Muscle of back (tissue), 11 donors: Measurements from ENCODE around the gene GOLGA1. TPM values are rescaled to one million over a fixed set of nuclear protein-coding genes. Genes with fewer than 3 reads are reported as not detected.

Experiments
- DNase-seq, 3 donors: peaks; one replicate each; pipeline versions ENCODE4 v3.0.0 to v3.0.0-alpha.2; 2013
- polyA plus RNA-seq, 10 donors: library from polyadenylated mRNA; unstranded; fragments of 120-200 nt; gene quantifications; one replicate each; pipeline ENCODE4 v1.2.1, GENCODE V29; 2013; ENCODE audit not compliant: insufficient read length in 10 of 10

Gene GOLGA1
- polyA plus RNA-seq, 10 donors, result 9.0 to 18.7 (median 11.2) TPM

GRCh38 chr9:124886461-124886860, 54.4 kb downstream of the GOLGA1 start:
- no peak for DNase-seq

DNA sequence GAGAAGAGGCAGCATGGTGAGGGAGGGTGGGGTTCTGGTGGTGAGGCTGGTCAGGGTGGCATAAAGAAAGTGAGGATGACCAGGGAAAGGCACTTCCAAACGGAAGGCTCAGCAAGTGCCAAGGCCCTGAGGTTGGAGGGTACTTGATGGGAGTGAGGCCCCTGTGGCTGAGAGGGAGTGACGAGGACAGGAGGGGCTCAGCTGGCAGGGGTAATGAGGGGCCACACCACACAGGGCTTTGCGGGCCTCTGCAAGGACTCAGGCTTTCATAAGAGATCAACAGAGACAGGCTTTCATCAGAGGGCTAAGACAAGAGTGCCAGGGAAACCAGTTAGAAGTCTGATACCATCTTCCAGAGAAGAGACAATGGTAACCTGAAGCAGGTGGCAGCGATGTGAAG, 55.3 kb downstream of the GOLGA1 start:
- DNase-seq, result no peak

DNA sequence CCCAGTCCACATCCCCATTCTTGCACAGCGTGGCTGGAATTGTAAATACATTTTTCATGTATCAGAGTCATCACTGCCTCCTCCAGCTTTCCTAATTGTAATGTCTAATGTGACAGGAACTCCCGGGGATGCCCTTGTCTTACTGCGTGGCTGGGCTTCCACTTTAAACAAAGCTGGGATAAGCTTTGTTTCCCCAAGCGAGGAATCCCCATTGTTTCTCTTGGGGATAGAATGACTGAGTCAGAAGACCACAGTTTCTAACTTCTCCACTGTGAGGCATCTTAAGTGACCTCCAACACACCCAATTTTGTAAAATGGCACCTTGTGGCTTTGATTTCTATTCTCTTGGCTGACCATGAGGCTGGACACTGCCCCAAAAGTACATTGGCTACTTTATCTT, 56.5 kb downstream of the GOLGA1 start:
- no peak for DNase-seq

DNA sequence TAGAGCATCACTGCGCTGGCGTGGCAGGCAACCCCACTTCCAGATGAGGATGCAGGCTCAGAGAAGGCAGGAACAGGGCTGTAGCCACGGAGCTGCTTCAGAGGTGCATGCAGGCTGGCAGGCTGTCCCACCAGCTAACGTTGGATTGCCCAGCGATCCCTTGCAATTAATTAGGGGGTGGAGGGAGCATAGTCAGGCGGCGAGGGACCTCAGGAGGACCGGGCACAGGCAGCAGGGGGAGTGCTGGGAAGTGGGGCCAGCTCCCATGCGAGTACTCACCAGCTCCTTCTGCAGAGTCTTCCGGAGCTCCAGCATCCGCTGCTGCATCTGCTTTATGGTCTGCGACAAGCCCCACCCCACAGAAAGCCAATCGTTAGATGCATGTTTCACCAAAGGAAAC, 58.7 kb downstream of the GOLGA1 start:
- no peak for DNase-seq

GRCh38 chr9:124881138-124881743, 59.6 kb downstream of the GOLGA1 start:
- DNase-seq, result no peak

DNA sequence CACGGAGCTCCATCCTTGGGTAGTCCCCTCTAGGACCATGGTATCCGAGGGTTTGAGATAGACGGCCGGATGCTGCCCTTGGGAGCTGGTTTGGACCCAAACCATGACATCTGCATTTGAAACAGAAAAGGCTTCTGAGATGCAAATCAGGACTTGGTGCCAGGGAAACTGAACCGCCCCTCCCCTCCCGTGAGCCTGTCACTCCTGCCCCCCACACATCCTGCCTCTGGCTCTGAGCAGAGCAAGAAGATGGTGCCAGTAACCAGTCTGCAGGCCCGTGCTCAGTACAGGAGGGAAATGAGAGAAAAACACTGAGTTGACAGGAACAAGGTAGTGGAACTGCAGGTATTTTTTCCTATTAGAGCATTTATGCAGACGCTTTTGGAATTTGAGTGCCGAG, 60.4 kb downstream of the GOLGA1 start:
- DNase-seq, result no peak

DNA sequence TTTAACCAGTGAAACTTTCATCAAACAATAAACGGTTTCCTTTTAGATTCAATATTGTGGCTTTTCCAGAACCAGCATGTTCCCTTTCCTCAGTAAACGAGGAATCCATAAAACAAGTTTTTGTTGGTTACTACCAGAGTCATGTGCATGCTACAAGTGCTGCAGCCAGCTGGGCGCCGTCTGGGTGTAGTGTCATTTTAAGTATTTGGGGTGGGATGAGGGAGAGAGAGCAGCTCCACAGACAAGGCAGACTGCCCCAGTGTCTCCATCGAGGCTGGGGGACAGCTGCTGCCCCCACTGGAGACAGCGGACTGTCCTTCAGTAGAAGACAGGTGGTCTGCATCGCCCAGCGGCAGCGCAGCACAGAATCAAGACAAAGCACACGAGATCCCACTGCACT, 61.7 kb downstream of the GOLGA1 start:
- DNase-seq, result no peak

- DNase-seq, result no peak
These were observed 62.4 kb downstream of the GOLGA1 start for GRCh38 chr9:124878518-124878917.

DNA sequence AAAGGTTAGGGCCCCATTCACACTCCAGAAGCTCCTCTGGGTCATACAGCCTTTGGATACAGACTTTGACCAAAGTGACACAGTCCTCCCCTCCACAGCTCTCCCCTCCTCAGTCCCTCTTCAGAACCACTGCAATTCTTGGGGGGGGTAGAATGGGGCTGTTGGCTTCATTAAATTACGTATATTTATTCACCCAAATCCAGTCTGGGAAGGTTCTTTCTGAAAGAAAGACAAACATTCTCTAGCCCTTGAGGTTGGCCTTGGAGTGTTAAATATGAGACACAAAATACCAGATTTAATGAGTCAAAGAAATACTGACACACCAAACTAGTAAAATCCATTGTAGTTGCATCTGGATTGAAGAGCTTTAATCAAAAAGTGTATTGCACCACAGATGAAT, 62.9 kb downstream of the GOLGA1 start:
- no peak for DNase-seq

DNA sequence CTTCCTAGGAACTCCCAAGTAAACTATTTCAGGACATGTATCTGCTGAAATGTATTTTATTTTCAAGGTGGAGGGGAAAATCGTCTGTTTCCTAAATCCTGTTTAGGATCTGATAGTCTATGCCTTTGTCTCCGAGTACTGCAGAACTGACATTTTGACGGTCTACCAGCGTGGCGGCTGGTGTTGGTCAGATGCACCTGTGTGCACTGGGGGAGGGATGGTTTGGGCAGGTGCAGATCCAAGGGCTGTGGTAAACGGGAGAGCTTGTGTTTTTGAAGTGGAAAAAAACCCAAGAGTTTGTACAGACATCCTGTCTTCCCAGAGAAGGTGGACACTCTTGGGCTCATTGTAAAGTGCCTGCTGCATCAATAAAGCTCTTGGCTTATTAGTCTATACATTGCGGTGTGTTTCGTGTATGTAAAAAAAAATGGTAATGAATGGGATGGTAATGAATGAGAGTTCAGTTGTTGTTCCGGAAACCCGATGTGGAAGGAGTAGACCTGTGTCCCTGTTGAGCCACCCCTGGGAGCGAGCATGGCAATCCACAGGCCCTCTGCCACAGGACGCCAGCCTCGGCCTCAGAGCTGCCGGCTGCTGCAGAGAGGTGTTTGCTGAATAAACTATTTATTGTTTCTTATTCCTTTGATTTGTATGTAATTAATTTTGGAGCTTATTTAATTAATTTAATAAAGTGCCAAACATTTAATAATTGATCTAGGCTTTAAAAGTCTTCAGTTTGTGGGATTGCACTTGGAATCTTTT, 63.7 kb downstream of the GOLGA1 start:
- DNase-seq, result no peak

DNA sequence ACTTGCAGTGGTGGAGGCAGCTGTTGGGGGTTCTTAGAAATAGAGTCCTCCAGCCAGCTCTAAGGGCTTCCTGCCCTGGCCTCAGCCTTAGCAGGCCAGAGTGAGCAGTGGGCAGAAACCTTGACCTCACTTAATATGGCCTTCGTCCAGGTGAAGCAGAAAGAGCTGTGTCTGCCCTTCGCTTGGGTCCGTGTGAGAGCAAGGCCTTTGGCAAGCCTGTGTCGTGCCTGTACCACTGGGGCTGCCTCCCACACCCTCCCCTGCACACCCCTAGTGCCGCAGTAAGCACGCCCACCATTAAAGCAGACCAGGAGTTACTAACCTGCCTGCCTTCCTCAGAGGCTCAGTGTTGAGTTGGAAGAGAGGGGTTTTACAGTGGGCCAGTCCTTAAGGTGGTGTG, 65.4 kb downstream of the GOLGA1 start:
- DNase-seq, result no peak

GRCh38 chr9:124873664-124874063, 67.2 kb downstream of the GOLGA1 start:
- no peak for DNase-seq

GRCh38 chr9:124871156-124871561, 69.7 kb downstream of the GOLGA1 start:
- DNase-seq, result no peak

DNA sequence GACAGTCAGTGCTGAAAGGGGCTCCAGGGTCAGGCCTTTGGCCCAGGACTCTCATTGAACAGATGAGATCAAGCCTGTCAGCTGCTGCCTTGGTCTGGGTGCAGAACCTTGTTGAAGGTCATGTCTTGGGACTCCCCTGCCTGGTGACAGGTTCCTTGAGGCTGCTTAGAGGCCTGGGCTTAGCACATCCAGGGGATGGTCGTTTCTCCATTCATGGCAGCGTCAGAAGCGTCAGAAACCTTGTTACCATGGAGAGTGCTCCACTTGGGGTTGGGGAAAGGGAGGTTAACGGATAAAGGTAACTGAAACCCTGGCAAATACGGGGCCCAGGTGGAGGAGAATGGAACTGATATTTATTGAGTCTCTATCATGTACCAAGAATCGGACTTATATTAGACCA, 70.2 kb downstream of the GOLGA1 start:
- no peak for DNase-seq

DNA sequence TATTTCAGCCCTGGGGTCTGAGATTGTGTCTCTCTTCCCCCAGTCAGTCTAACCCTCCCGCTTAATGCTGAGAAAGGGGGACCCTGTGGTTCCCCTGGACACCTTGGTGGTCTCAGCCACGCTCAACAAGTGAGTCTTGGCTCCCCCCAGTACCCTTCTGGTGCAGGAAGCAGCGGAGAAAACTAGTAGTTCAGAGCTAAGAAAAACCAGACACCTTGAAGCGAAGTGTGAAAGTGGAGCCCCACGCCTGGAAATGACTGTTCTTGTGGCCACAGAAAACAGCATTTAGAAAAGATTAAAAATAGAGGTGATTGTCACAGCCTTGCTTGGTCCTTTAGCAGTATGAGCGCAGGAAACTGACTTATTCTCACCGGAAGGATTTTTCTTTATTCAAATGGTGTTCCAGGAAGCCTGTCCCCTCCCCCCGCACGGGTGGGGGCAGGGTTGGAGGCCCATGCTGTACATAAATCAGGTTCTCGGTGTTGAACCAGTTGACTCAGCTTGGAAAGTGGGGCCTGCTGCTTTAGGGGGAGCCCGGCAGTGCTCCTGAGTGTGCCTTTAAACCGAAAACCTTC, 70.8 kb downstream of the GOLGA1 start:
- DNase-seq, result peak in 2 of 3 donors; percentile 34 to 49

DNA sequence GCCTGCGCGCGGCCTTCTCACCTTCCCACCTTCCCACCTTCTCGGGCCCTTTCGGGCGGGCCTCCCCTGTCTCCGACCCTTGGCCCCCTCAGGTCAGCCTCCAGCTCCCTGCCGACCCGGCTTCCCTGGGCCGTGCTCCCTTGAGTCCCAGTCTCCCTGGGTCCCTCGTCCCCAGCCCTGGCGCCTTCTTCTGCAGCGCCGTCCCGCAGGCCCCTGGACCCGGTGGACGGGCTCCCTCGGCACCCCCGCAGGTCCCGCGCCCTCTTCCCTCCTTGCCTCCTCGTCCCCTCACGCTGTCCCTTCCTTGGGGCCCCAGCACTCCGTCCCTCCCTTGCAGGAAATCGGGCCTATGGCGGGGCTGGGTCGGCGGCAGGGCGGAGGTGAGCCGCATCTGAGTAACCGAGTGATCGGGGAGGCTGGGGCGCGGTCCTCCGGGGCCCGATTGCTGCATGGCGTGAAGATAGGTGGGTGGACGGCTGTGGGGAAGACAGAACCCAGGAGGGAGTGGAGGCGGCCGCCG, 71.4 kb downstream of the GOLGA1 start:
- DNase-seq, result no peak

DNA sequence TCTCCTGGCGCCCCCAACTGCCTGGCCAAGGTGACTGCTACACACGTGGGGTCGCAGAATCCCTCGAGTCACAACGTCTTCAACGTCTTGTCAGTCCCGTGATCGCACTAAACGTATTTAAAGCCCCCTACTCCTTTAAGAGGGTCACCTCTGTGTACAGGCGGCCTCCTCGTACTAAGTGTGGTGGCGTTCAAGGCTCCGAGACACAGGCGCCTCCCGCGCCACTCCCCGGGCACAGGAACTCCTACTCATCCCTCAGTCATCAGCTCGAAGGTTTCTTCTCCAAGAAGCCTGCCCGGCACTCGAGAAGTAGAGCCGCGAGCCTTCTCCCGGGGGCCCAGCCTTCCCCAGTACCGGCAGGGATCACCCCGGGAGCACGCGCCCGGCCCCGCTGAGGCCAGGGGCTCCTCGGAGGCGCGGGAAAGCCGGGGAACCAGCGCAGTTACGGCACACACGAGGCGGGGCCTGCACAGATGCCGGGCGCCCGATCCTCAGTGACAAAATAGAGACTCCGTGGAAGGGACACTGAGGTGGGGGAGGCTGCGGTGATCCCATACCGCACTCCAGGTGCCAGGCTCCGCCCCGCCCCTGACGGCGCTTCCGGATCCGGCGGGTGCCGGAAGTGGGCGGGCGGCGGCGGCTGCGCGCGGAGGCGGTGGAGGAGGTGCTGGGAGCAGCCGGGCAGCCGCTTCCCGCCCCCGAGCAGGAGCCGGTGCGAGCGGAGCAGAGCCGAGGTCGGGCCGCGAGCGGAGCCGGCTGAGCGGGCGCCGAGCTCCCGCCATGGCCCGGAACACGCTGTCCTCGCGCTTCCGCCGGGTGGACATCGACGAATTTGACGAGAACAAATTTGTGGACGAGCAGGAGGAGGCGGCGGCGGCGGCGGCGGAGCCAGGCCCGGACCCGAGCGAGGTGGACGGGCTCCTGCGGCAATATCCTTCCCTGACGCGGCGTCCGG, 72.1 kb downstream of the GOLGA1 start:
- peak; percentile 86 to 96 (median 89) for DNase-seq

- no peak for DNase-seq
These were observed 77.5 kb downstream of the GOLGA1 start for GRCh38 chr9:124863371-124863871.

DNA sequence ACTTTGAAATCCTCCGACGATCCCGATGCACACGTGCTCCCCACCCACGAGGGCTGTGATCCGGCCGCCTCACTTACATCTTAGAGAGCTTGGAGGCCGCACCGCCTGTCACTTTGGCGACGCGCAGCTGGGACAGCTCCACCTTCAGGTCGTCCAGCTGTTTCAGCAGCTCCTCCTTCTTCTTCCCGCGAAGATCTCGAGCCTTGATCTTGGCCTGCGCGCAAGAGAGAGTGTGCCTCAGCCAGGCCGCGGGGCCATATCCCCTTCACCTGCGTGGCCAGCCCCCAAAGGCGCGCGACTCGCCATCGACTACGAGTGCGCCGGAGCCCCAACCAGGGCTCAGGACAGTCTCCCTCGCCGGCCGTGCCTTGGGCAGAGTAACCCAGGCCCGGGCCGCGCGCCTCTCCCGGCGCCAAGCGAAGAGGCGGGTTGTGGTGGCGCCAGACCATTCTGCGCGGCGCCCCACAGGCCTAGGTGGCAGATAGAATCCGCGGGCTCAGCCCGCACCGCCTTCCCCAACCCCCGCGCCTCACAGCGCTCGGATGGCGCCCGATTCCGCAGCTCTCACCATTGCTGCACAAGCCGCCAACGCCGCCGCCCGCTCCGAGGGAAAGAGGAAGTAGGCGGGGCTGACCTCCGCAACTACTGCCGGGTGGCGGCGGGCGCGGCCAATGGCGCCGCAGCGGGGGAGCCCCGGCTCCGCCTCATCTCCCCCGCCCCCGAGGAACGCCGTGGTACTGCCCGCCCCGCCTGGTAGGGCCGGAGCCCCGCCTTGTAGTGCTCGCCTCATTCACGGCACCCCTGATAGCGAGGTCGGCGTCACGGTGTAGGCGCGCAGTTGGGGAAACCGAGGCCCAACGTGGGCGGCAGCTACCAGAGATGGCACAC, 79.3 kb downstream of the GOLGA1 start, which contains the start of the genes ARPC5L and RPL35:
TSS of gene ARPC5L (plus strand) at position 789 of the 888 bp plus-strand sequence. CDS start 7,161 bp downstream, outside the sequence.
TSS of gene RPL35 (minus strand) at position 616 of the 888 bp plus-strand sequence. CDS start at position 571, 45 bp downstream.
- DNase-seq, result peak; percentile 92 to 98 (median 95)
